HG02571 (cell line): ENCODE data around the gene EEA1.
"Not testable (repeated sequence)": the region's sequence is repeated elsewhere in the genome, so short reads cannot be mapped to it uniquely, and the experiment has no call there.

Source experiments
- ATAC-seq: cut with Tn5 transposase; IDR thresholded peaks from one replicate; pipeline ENCODE4 v1.9.1; 2021; ENCODE audit warnings: mild to moderate bottlenecking, moderate library complexity; ENCODE audit not compliant: unreplicated experiment

The EEA1 gene

GRCh38 chr12:92827836-92828431 is 101.2 kb downstream of the EEA1 start:
- ATAC-seq: no peak

- no peak for ATAC-seq
These were observed 108.0 kb downstream of the EEA1 start for GRCh38 chr12:92821142-92821541.

GRCh38 chr12:92814584-92814983 is 114.5 kb downstream of the EEA1 start:
- ATAC-seq: no peak

GRCh38 chr12:92810370-92810769 is 118.7 kb downstream of the EEA1 start:
- no peak for ATAC-seq

- ATAC-seq: no peak
These were observed 125.2 kb downstream of the EEA1 start for GRCh38 chr12:92803903-92804302.

GRCh38 chr12:92802906-92803305 is 126.2 kb downstream of the EEA1 start:
- no peak for ATAC-seq

- ATAC-seq: no peak
These were observed 132.4 kb downstream of the EEA1 start for GRCh38 chr12:92796650-92797049.

GRCh38 chr12:92794814-92795213 is 134.3 kb downstream of the EEA1 start:
- no peak for ATAC-seq

GRCh38 chr12:92794356-92794755 is 134.7 kb downstream of the EEA1 start:
- ATAC-seq: not testable (repeated sequence)

- ATAC-seq: no peak
These were observed 143.1 kb downstream of the EEA1 start for GRCh38 chr12:92786045-92786444.

GRCh38 chr12:92785563-92785950 is 143.5 kb downstream of the EEA1 start:
- ATAC-seq: no peak

GRCh38 chr12:92784797-92785562 is 144.1 kb downstream of the EEA1 start:
- peak; percentile 94 for ATAC-seq

GRCh38 chr12:92784356-92784755 is 144.7 kb downstream of the EEA1 start:
- no peak for ATAC-seq

GRCh38 chr12:92779902-92780301 is 149.2 kb downstream of the EEA1 start:
- ATAC-seq: no peak

GRCh38 chr12:92778525-92778924 is 150.6 kb downstream of the EEA1 start:
- ATAC-seq: no peak

GRCh38 chr12:92775416-92775815 is 153.7 kb downstream of the EEA1 start:
- no peak for ATAC-seq

GRCh38 chr12:92771001-92771400 is 158.1 kb downstream of the EEA1 start:
- ATAC-seq: no peak

- ATAC-seq: peak; percentile 73
These were observed 159.8 kb downstream of the EEA1 start for GRCh38 chr12:92769124-92769901.

GRCh38 chr12:92765871-92766270 is 163.2 kb downstream of the EEA1 start:
- ATAC-seq: no peak

GRCh38 chr12:92764831-92765230 is 164.3 kb downstream of the EEA1 start:
- no peak for ATAC-seq

- ATAC-seq: no peak
These were observed 166.3 kb downstream of the EEA1 start for GRCh38 chr12:92762773-92763172.
